ENCODE data around the gene ATOSB.

- no peak for TF ChIP-seq ZNF274 (IDR thresholded peaks at IDR 0.05; ENCODE audit: low read depth, low read length)
- TF ChIP-seq YY1 (IDR thresholded peaks at IDR 0.05; ENCODE audit: insufficient read depth, insufficient read length) = no peak
These were observed 628 bp downstream of the ATOSB start for GRCh38 chr9:35114840-35115628.

Data from NT2/D1 (cell line).